Measurements from ENCODE around the gene RAVER2. TPM values are rescaled to one million over a fixed set of nuclear protein-coding genes. Genes with fewer than 3 reads are reported as not detected.

Gene RAVER2
- total RNA-seq, 1 experiment from 2014 or later = 13.3 TPM

DNA sequence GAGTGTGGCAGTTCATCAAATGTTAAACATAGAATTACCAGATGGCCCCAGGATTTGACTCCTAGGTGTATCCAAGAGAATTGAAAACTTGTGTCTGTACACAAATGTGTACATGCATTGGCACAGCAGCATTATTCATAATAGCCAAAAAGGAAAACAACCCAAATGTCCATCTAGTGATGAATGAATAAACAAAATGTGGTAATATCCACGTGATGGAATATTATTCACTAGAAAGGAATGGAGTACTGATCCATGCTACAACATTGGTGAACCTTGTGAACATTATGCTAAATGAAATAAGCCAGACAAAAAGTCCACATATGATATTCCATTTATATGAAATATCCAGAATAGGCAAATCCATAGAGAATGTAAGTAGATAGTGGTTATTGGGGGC lies 77.7 kb downstream of the RAVER2 start:
- TF ChIP-seq, protein P1, sequence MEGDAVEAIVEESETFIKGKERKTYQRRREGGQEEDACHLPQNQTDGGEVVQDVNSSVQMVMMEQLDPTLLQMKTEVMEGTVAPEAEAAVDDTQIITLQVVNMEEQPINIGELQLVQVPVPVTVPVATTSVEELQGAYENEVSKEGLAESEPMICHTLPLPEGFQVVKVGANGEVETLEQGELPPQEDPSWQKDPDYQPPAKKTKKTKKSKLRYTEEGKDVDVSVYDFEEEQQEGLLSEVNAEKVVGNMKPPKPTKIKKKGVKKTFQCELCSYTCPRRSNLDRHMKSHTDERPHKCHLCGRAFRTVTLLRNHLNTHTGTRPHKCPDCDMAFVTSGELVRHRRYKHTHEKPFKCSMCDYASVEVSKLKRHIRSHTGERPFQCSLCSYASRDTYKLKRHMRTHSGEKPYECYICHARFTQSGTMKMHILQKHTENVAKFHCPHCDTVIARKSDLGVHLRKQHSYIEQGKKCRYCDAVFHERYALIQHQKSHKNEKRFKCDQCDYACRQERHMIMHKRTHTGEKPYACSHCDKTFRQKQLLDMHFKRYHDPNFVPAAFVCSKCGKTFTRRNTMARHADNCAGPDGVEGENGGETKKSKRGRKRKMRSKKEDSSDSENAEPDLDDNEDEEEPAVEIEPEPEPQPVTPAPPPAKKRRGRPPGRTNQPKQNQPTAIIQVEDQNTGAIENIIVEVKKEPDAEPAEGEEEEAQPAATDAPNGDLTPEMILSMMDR (conservative IDR thresholded peaks at IDR 0.05) = no peak
- H3K27ac ChIP-seq (ENCODE audit: insufficient read length, low read depth, low read length) = no peak overlapping the region
- no peak overlapping the region for H3K18ac ChIP-seq (ENCODE audit: insufficient read length, low read depth, low read length)
- Mint-ChIP-seq H3K36me3 (ENCODE audit: insufficient read depth in 1 of 3, low read depth in 3 of 3) (peaks cover 2 to 16% (median 3%) of the 10 kb centered on the region in 3 experiments), H3K27ac (peak overlapping the region in 1 of 3 experiments; percentile 11; a peak in 1 of 7 replicates), H3K9me3 (peaks cover 0 to under 1% of the 10 kb centered on the region in 2 experiments; a peak in 2 of 5 replicates), H3K27me3 (ENCODE audit: low read depth) (no peaks in the 10 kb centered on the region), H3K4me1 (peaks cover 0 to 8% of the 10 kb centered on the region in 2 experiments; a peak in 2 of 4 replicates), H3K4me3 (no peak overlapping the region)
- H3K56ac ChIP-seq (ENCODE audit: insufficient read length, low read depth, low read length) = no peak overlapping the region
- H2BK5ac ChIP-seq (ENCODE audit: insufficient read length, low read length) = no peak overlapping the region
- H4K91ac ChIP-seq (ENCODE audit: insufficient read length, low read depth, low read length) = no peak overlapping the region
- no peak overlapping the region for H3K23ac ChIP-seq (ENCODE audit: insufficient read length, low read depth, low read length)
- H3K27me3 ChIP-seq (ENCODE audit: insufficient read depth, low read length) = no peaks in the 10 kb centered on the region
- no peak for DNase-seq
- WGBS (ENCODE audit: extremely low coverage, insufficient read length, low lambda C conversion rate) = no CpG with 5 or more reads among the region's 1 CpG
- no peak overlapping the region for H3T11ph ChIP-seq (ENCODE audit: low read length)
- no peaks in the 10 kb centered on the region for H3K23me2 ChIP-seq (ENCODE audit: insufficient read length, low read depth, low read length, poor library complexity, severe bottlenecking)
- H3K79me2 ChIP-seq (ENCODE audit: insufficient read depth, low read length) = no peaks in the 10 kb centered on the region
- H2BK12ac ChIP-seq (ENCODE audit: insufficient read length, low read depth, low read length) = no peak overlapping the region
- H2AFZ ChIP-seq (ENCODE audit: low read length) = no peak overlapping the region
- H3K4ac ChIP-seq (ENCODE audit: low read depth, low read length) = no peak overlapping the region
- H4K20me1 ChIP-seq (ENCODE audit: control insufficient read depth, insufficient read depth, insufficient read length) = no peaks in the 10 kb centered on the region
- H2BK20ac ChIP-seq (ENCODE audit: low read depth, low read length, poor library complexity, severe bottlenecking) = no peak overlapping the region
- no peak overlapping the region for H3K4me2 ChIP-seq (ENCODE audit: insufficient read depth, insufficient read length, low read length)
- no peaks in the 10 kb centered on the region for H3K79me1 ChIP-seq (ENCODE audit: insufficient read depth, low read depth, low read length, poor library complexity, severe bottlenecking)
- no peak overlapping the region for H3K14ac ChIP-seq (ENCODE audit: insufficient read depth, low read length)
- H2BK15ac ChIP-seq (ENCODE audit: low read depth, low read length) = no peak overlapping the region
- no peaks in the 10 kb centered on the region for H3K4me1 ChIP-seq (ENCODE audit: insufficient read depth, low read length)
- no peak overlapping the region for H4K5ac ChIP-seq (ENCODE audit: insufficient read length, low read depth, low read length)
- H2AK5ac ChIP-seq (ENCODE audit: insufficient read length, low read length) = no peak overlapping the region
- no peak overlapping the region for H3K9ac ChIP-seq (ENCODE audit: extremely low read depth, insufficient read length, low read length)
- no peak overlapping the region for H4K8ac ChIP-seq (replicated peaks; ENCODE audit: insufficient read length, low read depth, low read length)
- H3K9me3 ChIP-seq (ENCODE audit: control insufficient read depth, low read depth, low read length) = no peaks in the 10 kb centered on the region
- H2BK120ac ChIP-seq (ENCODE audit: low read depth, low read length, poor library complexity, severe bottlenecking) = no peak overlapping the region

Data from H9 (cell line).